ACHN (cell line): ENCODE data around the gene MAST2.

Source experiments
- DNase-seq: peaks from one replicate; pipeline ENCODE4 v3.0.0-alpha.2; 2015
- in situ Hi-C: cut with HindIII; loops from 2 replicates; pipeline ENCODE4 v1.10.0; 2017; ENCODE audit warnings: low sequenced_read_pairs, low pct_ligation_motif_present, low pct_unique_long_range_greater_than_20kb

The MAST2 gene

GRCh38 chr1:45803299-45803780 lies at the start of gene MAST2:
TSS of gene MAST2 (plus strand) at chr1:45803612. CDS start at chr1:45803896, 284 bp downstream.
- in situ Hi-C loops: no loop called here
- DNase-seq: peak; percentile 87

DNA sequence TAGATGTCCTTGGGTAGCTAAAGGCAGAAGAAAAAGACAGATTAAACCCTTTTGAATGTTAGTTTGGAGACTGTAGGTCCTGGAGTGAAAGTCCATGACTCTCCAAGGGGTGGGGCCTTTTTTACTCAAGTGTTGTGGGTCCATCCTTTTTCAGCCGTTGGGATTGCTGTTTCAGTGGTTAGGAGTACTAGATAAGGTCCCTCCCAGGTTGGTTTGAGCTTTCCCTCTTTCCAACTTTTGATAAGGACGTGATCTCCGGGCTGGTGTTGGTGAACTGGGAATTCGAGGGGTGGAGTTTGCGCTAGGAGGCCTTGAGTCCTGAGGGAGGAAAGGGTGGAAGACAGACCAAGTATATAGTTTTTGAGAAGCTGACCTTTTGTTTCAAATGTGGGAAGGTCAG lies 47.7 kb upstream of the MAST2 start:
- no peak for DNase-seq
- in situ Hi-C loops: no loop called here

GRCh38 chr1:45762291-45762690 lies 41.1 kb upstream of the MAST2 start:
- no peak for DNase-seq
- in situ Hi-C loops: no loop called here

DNA sequence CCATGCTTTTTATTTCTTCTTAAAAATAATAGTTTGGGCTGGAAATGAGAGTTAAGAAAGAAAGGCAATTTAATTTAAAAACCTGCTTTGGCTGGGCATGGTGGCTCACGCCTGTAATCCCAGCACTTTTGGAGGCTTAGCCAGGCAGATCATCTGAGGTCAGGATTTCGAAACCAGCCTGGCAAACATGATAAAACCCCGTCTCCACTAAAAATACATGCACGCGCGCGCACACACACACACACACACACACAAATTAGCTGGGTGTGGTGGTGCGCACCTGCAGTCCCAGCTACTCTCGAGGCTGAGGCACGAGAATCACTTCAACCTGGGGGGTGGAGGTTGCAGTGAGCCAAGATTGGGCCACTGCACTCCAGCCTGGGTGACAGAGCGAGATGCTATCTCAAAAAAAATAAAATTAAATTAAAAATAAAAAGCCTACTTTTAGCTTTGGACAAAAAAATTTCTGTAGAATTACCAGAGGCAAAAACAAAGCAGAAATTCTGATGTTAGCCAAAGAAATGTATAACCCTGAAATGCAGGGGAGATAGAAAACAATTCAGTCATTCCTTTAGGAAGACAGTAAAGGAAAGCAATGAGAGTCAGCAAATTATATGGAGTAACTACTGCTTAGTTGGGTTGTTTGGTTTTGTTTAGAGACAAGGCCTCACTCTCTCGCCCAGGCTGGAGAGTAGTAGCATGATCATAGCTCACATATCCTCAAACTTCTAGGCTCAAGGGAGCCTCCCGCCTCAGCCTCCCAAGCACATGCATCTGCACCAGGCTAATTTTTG lies 37.2 kb upstream of the MAST2 start:
- in situ Hi-C loops: no loop called here
- no peak for DNase-seq

DNA sequence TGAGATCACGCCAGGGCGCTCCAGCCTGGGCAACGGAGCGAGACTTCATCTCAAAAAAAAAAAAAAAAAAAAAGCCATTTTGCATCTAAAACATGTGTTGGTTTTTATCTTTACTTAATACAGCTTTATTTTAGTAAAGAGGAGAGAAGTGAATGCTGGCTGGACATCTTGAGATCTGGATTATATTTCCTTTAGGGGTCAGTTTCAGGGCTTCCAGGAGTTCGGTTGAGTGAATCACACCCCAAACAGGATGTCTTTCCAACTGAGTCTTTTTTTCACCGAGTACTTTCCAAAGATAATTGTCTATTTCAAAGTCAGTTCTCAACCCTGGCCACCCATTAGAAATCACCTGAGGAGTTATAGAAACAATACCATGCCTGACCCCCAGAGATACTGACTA lies 36.4 kb upstream of the MAST2 start:
- in situ Hi-C loops: no loop called here
- no peak for DNase-seq

GRCh38 chr1:45769261-45769932 lies 34.0 kb upstream of the MAST2 start:
- in situ Hi-C loops: no loop called here
- DNase-seq: no peak

- DNase-seq: no peak
- in situ Hi-C loops: no loop called here
These were observed 30.4 kb upstream of the MAST2 start for GRCh38 chr1:45772971-45773370.

DNA sequence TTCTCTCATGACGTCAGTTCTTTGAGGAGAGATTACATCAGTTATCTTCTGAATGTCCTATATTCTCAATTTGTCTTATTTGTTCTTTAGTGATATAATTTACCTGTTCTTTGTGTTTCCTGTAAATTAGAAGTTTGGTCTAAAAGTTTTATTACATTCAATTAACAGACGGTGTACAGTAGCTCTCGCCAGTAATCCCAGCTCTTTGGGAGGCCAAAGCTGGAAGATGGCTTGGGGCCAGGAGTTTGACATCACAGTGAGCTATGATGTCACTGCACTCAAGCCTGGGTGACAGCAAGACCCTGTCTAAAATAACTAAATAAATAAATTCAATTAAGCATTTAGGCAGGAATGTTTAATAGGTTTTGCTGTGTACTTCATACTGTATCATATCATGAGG lies 27.6 kb upstream of the MAST2 start:
- no peak for DNase-seq
- in situ Hi-C loops: no loop called here

- in situ Hi-C loops: no loop called here
- DNase-seq: no peak
These were observed 17.8 kb upstream of the MAST2 start for GRCh38 chr1:45785583-45785982.

- no peak for DNase-seq
- in situ Hi-C loops: no loop called here
These were observed 15.5 kb upstream of the MAST2 start for GRCh38 chr1:45787905-45788304.

- no peak for DNase-seq
- in situ Hi-C loops: no loop called here
These were observed 13.8 kb upstream of the MAST2 start for GRCh38 chr1:45789601-45790000.

GRCh38 chr1:45792744-45793143 lies 10.7 kb upstream of the MAST2 start:
- in situ Hi-C loops: no loop called here
- DNase-seq: no peak

DNA sequence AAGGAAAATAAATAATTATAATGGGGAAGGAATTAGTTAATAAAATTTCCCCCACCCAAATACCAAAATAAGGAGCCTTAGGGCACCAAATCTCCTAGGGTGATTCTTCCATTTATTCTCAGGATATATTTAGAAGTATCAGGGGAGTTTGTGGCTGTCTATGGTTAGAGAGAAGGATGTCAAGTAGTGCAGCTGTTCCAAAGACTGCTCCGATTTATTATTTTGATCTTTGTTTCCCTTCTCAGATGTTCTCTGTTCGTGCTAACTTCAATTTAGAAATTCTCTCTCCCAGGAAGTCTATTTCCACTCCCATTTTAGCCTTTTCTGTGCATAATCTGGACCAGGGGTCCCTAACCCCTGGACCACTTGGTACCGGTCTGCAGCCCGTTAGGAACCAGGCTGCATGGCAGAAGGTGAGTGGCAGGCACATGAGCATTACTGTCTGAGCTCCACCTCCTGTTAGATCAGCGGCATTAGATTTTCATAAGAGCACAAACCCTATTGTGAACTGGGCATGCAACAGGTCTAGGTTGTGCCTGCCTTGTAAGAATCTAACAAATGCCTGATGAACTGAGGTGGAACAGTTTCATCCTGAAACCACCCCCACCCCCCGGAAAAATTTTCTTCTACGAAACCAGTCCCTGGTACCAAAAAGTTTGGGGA lies 9.3 kb upstream of the MAST2 start:
- in situ Hi-C loops: no loop called here
- DNase-seq: no peak

DNA sequence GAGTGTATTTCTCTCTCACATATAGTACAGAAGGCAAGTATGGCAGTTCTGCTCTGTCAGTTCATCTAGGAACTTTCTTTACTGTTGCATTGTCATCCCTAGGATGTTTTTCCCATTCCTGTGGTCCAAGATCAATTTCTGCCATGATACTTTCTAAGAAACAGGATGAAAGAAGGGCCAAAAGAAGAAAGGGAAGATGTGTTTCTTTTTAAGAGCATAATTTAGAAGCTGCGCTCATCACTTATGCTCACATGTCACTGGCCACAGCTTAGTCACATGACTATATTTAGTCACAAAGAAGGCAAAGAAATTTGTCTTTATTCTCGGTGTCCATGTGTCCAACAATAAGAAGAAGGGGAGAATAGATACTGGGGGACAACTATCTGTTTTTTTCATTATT lies 7.0 kb upstream of the MAST2 start:
- DNase-seq: no peak
- in situ Hi-C loops: no loop called here

- in situ Hi-C loops: no loop called here
- no peak for DNase-seq
These were observed 6.5 kb upstream of the MAST2 start for GRCh38 chr1:45796946-45797345.

DNA sequence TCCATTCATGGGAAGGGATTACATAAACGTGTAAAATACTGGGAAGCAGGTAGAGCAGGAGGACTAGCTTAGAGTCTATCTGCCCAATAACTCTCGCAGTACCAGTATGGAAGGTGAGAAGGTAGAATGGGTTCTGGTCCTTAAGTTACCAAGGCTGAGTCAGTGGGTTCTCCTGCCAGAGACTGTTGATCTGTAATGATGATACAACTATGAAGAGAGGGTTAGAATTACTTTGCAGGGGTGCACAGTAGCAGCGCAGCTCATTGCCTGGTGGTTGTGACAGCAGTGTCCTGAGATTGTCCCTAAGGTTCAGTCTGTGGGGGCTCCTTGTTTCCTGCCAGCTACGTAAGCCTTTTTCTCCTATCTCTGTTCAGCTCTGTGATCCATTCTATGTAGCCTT lies 2.5 kb upstream of the MAST2 start:
- in situ Hi-C loops: no loop called here

DNA sequence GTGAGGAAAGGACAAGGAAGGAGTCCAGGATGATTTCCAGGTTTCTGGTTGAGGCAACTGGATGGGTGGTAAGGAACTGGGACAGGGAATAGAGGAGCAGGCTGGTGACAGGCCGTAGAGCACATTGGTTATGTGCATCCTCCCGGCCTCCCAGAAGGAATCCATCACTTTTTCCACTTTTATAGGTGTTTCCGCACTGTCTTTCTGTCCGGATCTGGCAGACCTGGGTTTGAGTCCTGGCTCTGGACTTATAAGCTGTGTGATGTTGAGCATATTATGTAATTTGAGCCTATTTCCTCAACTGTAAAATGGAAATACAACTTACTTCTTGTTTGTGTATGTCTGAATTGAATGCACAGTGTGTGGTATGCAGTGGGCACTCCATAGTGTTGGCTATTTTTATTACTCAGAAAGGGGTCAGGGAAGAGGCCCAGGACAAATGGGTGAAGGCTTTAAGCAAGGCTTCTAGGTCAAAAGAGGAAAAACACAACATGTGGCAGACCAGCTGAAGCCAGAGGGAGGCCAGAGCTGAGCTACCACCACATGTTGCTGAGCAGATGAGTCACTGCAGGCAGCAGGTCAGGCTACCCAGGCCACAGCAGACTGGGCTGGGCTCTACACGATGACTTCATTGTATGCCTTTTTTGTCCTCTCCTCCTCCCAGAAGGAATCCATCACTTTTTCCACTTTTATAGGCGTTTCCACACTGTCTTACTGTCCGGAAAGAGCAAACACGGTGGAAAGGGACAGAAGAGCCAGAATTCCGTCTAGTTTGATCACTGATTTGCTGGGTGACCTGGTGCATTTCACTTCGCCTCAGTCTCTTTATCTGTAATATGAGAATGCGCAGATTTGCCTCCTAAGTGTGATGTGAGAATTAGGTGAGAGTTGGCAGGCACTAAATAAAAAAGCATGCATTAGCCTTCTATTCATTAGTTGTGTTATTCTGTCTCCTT lies 791 bp upstream of the MAST2 start:
- in situ Hi-C loops: no loop called here

More for the DNA sequence above, 2.5 kb upstream of the MAST2 start:
- DNase-seq: no peak

More for the DNA sequence above, 791 bp upstream of the MAST2 start:
- peak; percentile 89 for DNase-seq
